Stimulated activated CD8-positive, alpha-beta memory T cell treated with anti-CD3 and anti-CD28 coated beads, Interleukin-4, amount 100 ng/mL, for 48 hours (primary cell): Measurements from ENCODE around the gene RAB24.
"Not testable (repeated sequence)": the region's sequence is repeated elsewhere in the genome, so short reads cannot be mapped to it uniquely, and the experiment has no call there.

Experiments
- DNase-seq: peaks from one replicate; pipeline ENCODE4 v3.0.0-alpha.2; 2020

The RAB24 gene

DNA sequence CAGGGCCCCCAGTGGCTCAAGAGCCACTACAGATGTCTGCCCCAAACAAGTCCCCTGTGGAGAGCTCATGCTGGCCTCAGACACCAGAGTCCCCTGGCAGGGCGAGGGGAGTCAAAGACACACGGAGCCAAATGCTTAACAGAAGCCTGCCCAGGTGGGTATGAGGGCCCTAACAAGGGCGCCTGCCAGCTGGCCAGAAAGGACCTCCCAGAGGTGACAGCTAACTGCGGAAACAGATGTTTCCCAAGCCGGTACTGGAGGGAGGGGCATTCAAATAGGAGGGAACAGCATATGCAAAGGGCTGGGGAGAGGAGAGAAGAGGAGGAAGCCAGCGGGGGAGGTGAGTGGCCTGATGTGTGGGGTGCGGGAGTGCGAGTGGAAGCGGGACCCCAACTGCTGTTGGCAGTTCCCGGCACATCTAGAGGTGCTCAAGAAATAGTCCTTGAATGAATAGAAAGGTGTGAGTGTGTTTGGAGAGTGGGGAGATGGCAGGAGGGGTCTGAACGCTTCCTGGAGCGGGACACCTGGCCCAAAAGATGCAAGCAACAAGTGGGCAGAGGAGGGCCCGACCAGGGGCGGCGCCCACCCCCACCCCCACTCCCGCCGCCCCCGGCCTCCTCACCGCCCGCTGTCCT, 7.4 kb upstream of the RAB24 start:
- no peak for DNase-seq

- no peak for DNase-seq
Measured at GRCh38 chr5:177310332-177310731, 6.8 kb upstream of the RAB24 start.

- peak; percentile 83 for DNase-seq
Measured at GRCh38 chr5:177309351-177310191, 6.1 kb upstream of the RAB24 start.

DNA sequence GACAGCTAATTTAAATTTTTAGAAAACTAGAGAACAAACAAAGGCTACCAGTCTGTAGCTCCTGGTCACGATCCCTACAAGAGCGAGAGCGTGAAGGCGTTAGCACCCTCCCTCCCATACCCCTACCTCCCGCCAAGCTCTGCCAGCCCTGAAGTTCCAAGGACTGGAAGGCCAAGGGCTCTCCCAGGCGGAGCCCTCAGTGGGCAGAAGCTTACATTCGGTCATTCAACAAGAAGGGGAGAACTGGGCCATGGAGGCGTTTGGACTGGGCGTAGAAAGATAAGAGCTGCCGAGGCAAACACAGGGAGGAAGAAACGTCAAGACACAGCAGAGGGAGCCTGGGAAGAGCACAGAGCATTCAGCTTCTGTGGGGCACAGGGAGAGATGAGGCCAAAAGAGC, 5.2 kb upstream of the RAB24 start:
- peak; percentile 20 for DNase-seq

DNA sequence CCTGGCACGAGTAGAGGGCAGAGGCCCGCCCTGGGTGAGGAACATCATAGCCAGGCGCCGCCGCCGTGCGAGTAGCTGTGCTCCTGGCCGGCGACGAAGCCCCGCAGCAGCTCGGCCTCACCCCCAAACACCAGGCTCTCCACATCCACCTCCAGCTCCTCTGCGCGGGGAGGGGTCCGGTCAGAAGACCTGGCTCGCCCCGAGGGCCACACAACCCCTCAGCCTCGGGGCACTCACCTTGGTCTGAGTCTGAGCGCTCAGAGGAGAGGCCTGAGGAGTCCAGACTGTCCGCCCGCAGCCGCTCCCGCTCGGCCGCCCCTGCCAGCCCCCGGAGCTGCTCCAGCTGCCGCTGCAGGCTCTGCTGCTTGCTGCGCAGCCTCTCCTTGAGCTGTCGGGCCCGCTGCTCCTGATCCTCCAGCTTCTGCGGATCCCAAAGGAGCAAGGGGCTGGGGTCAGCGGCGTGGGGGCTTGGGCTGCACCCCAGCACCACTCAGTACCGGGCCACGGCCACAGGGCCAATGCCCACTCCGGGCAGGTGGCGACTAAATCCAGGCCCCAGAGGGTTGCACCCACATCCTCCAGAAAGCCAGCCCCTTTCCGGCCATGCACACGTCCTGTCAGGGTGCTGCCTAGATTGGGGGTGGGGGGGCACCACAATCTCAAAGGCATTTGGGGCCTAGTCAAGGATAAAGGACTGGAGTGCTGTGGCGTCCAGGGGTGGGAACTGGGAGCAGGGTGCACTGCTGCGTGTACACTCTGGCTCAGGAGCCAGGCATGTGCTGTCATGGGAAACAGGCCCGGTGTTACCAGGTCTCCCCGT, 4.2 kb upstream of the RAB24 start:
- DNase-seq, result peak; percentile 24

- DNase-seq, result no peak
Measured at GRCh38 chr5:177306674-177307543, 3.4 kb upstream of the RAB24 start.

- not testable (repeated sequence) for DNase-seq
Measured at GRCh38 chr5:177306103-177306640, 2.7 kb upstream of the RAB24 start.

DNA sequence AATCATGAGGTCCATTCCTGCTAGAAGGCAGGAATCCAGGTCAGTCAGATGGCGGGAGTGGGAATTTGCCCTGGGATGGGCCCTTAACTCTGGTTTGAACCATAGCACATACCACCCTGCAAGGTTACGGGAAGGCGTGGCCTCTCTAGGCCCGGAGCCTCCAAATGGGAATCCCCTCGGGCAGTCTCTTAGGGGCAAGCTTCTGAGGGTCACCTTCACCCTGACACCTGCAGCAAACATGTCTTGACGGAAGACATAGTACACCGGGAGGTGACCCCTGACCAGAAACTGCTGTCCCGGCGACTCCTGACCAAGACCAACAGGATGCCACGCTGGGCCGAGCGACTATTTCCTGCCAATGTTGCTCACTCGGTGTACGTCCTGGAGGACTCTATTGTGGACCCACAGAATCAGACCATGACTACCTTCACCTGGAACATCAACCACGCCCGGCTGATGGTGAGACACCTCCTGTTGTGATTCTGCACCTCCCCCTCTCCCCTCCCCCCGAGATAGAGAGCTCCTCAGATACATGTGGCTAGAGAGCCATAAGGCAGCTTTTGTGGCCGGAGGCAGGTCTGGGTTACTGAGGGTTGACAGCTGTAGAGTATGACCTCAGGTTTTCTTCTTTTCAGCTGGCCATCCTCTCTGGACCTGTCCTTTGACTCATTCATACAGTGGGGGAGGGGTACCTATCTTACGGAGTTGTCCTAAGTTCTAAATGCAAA, 1.0 kb upstream of the RAB24 start:
- peak; percentile 57 for DNase-seq

- no peak for DNase-seq
Measured at GRCh38 chr5:177303925-177304391, 439 bp upstream of the RAB24 start.

GRCh38 chr5:177302354-177303110, 987 bp downstream of the RAB24 start:
- no peak for DNase-seq

DNA sequence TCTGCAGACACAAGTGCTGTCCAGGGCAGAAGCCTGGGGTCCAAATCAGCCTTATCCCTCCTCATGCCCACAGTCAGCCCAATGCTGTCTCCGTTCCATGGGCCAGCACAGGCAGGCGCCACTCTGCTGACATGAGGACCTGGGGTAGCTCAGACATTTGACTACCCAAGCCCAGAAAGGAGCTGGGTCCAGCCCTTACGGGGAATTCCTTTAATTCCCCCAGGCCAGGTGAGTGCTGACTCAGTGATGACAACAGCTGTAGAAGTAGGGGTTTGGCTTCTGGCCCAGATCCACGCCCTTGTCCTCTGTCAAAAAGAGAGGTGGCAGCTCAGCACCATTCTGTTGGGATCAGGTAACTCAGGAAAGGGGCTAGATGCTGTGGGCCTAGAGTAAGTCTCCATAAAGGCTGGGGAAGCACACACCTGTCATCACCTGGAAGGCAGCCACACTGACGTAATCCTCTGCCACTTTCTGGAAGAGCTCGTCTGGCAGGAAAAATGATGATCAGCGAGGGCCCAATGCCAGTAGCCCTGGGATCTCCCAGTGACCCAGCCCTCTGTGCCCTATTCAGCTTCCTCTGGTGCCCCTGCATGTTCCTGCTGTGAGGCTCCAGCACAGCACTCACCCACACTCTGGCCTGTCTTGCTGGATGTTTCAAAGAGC, 1.9 kb downstream of the RAB24 start:
- no peak for DNase-seq

- DNase-seq, result no peak
Measured at GRCh38 chr5:177300951-177301350, 2.6 kb downstream of the RAB24 start.

- DNase-seq, result peak; percentile 64
Measured at GRCh38 chr5:177300236-177300880, 3.2 kb downstream of the RAB24 start.

GRCh38 chr5:177299697-177300096, 3.8 kb downstream of the RAB24 start:
- DNase-seq, result no peak

GRCh38 chr5:177297922-177298321, 5.6 kb downstream of the RAB24 start:
- DNase-seq, result no peak

- no peak for DNase-seq
Measured at GRCh38 chr5:177296581-177296980, 6.9 kb downstream of the RAB24 start.

- no peak for DNase-seq
Measured at GRCh38 chr5:177295924-177296323, 7.6 kb downstream of the RAB24 start.

DNA sequence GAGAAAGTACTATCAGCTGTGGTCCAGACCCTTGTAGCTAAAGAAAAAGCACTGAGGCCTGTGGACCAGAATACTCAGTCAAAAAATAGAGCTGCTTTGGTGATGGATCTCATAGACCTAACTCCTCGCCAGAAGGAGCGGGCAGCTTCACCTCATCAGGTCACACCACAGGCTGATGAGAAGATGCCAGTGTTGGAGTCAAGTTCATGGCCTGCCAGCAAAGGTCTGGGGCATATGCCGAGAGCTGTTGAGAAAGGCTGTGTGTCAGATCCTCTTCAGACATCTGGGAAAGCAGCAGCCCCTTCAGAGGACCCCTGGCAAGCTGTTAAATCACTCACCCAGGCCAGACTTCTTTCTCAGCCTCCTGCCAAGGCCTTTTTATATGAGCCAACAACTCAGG, 8.9 kb downstream of the RAB24 start:
- DNase-seq, result no peak

GRCh38 chr5:177293819-177294581, 9.5 kb downstream of the RAB24 start:
- no peak for DNase-seq
